GM12892 (cell line): ENCODE measurements around the gene CHCHD4.

Experiments used
- DNase-seq: peaks from one replicate; pipeline ENCODE4 v3.0.0; 2011; ENCODE audit not compliant: insufficient read length
- FAIRE-seq: peaks from 2 replicates; lab custom pipeline; 2011; peaks lifted over from hg19 to GRCh38; lab: Jason Lieb, UNC
- POLR2A ChIP-seq: IDR thresholded peaks from 2 replicates; pipeline ENCODE4 v1.6.1; 2011; ENCODE audit warnings: low read depth, low read length, control low read depth
- POLR2AphosphoS5 ChIP-seq: IDR thresholded peaks from 2 replicates; pipeline ENCODE4 v1.6.1; 2011; ENCODE audit warnings: low read depth, low read length, control low read depth
- TAF1 ChIP-seq: IDR thresholded peaks from 2 replicates; pipeline ENCODE4 v1.6.1; 2011; ENCODE audit warnings: low read depth, mild to moderate bottlenecking, control low read depth, low read length, borderline replicate concordance

The CHCHD4 gene

GRCh38 chr3:14156843-14157561 is 32.3 kb upstream of the CHCHD4 start:
- FAIRE-seq (no peak), DNase-seq (no peak)
- no peak for TF ChIP-seq POLR2A
- no peak for TF ChIP-seq TAF1
- no peak for TF ChIP-seq POLR2AphosphoS5

DNA sequence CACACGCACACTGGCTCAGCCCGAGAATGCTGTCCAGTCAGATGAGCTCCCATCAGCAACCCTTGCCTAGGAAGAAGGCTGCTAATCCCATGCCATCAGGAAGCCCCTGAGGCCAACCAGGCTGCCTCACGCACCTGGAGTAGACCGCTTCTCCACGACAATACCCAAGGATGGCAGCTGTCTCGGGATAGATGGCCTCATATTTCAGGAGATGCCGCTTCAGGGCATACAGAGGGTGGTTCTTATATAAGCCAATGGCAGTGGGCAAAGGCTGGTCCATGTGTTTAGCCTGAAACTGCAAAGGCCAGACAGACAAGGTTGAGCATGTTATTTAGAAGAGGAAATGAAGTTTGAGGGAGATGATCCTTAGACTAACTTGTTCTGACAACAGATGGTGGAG is 31.5 kb upstream of the CHCHD4 start:
- FAIRE-seq (no peak), DNase-seq (no peak)
- TF ChIP-seq POLR2A (no peak), POLR2AphosphoS5 (no peak), TAF1 (no peak)

- DNase-seq (no peak), FAIRE-seq (no peak)
- TF ChIP-seq TAF1 (no peak), POLR2A (no peak), POLR2AphosphoS5 (no peak)
Measured at GRCh38 chr3:14154895-14155440, 30.3 kb upstream of the CHCHD4 start.

GRCh38 chr3:14154276-14154675 is 29.6 kb upstream of the CHCHD4 start:
- TF ChIP-seq POLR2A (no peak), POLR2AphosphoS5 (no peak), TAF1 (no peak)
- DNase-seq (no peak), FAIRE-seq (no peak)

- FAIRE-seq (no peak), DNase-seq (no peak)
- no peak for TF ChIP-seq POLR2AphosphoS5
- no peak for TF ChIP-seq TAF1
- no peak for TF ChIP-seq POLR2A
Measured at GRCh38 chr3:14153663-14154062, 29.0 kb upstream of the CHCHD4 start.

GRCh38 chr3:14152963-14153355 is 28.3 kb upstream of the CHCHD4 start:
- no peak for TF ChIP-seq POLR2AphosphoS5
- TF ChIP-seq POLR2A: no peak
- TF ChIP-seq TAF1: no peak
- no peak for FAIRE-seq
- no peak for DNase-seq

DNA sequence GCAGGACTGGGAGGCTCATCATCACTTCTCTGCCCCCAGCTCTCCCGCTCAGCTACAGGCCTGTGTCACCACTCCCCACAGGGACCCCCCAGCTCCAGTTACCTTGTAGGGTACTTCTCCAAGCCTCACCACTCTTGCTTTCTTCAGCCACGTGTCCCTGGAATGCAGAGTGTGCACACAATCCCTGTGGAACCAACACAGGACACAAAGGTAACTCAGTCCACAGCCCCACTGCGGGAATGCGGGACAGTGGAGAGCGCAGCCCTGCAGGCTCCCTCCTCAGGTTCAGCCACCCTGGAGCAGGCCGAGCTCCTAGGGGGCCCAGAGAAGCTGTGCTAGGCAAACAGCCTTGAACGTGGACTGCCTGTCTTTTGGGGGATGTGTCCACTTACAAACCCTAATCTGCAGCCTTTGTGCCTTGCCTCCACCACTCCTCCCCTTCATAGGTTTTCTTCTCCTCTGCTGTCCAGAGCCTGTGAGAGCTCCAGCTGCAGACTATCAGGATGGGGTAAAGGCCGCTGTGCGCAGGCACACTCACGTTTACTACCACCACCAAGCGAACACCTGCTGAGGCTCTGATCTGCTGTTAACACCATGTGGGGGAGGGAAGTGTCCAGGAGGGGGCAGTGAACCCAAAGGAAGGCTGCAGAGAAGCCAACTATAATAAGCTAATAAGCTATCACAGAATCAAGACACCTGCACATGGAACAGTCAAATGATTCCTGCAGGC is 27.7 kb upstream of the CHCHD4 start:
- TF ChIP-seq POLR2A (no peak), TAF1 (no peak), POLR2AphosphoS5 (no peak)
- FAIRE-seq (no peak), DNase-seq (no peak)

- DNase-seq (no peak), FAIRE-seq (no peak)
- no peak for TF ChIP-seq POLR2A
- no peak for TF ChIP-seq TAF1
- no peak for TF ChIP-seq POLR2AphosphoS5
Measured at GRCh38 chr3:14151471-14152083, 26.9 kb upstream of the CHCHD4 start.

DNA sequence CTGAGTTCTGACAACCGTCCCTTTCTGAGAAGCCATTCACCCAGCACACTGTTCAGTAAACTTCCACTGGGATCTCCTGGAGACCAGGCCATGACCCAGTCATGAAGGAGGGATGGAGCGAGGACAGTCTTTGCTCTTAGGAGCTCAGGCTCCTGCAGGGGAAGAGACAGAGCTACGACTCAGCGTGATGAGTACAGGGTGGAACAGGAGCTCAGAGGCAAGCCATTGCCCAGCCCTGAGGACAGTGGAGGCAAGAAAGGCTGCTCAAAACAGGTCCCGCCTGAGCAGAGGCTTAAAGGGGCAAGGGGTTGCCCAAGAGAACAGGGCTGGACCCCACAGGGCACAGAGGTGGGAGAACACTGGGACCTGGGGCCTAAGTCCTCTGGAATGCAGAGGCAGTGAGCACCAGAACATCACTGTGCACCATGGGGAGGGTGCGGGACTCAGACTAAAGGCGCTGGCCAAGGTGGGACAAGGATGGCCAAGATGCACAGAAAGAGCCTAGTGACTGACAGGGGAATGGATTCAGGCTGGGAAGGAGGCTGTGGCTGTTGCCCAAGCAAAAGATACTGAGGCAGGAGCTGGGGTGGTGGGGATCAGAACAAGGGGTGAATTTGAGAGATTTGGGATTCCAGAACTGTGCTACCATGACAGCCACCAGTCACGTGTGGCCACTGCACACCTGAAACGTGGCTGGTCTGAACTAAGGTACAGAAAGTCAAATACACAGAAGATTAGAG is 26.0 kb upstream of the CHCHD4 start:
- TF ChIP-seq POLR2A: no peak
- no peak for TF ChIP-seq TAF1
- no peak for TF ChIP-seq POLR2AphosphoS5
- DNase-seq (no peak), FAIRE-seq (no peak)

- TF ChIP-seq POLR2AphosphoS5: no peak
- no peak for TF ChIP-seq POLR2A
- no peak for TF ChIP-seq TAF1
- DNase-seq: no peak
- FAIRE-seq: no peak
Measured at GRCh38 chr3:14150078-14150477, 25.4 kb upstream of the CHCHD4 start.
